ENCODE measurements around the gene EVL.

EVL gene

GRCh38 chr14:100132903-100133510, 67.8 kb downstream of the EVL start:
- DNase-seq = no peak

GRCh38 chr14:100134586-100134985, 69.4 kb downstream of the EVL start:
- DNase-seq = no peak

GRCh38 chr14:100135073-100135472, 69.9 kb downstream of the EVL start:
- no peak for DNase-seq

DNA sequence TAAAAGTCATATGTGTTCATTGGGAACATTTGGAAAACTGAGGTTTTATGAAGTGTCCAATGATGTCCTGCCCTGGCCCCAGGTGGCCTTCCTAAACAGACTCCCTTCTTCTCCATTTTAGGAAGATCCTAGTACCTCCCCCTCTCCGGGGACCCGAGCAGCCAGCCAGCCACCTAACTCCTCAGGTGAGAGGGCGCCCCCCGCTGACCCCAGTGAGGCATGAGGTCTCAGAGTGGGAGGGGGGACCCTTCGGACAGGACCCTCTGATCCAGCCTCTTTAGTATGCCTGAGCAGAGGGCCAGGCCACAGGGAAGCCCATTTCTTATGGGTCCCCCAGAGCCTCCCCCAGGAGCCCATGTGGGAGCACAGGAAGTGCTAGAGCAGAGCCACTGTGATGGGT, 70.6 kb downstream of the EVL start:
- no peak for DNase-seq

GRCh38 chr14:100137173-100137572, 72.0 kb downstream of the EVL start:
- DNase-seq = no peak

- no peak for DNase-seq
Observed at GRCh38 chr14:100138082-100138787, 73.0 kb downstream of the EVL start.

DNA sequence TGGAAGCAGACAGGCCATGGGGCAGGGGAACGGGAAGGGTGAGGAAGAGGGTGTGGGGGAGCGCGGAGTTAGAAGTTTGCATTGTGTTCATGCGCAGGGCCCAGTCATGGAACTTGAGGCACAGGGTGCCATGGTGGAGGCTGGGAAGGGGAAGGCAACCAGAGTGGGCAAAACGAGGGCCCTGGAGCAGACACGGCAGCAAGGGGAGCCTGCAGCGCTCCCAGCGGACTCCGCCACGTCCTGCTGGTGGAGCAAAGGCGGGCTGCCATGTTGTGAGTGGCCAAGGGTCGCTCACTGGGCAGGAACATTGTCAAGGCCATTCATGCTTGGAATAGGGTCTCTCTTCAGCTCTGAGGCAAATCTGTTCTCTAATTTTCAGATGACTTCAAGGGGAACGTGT, 73.7 kb downstream of the EVL start:
- DNase-seq = no peak

DNA sequence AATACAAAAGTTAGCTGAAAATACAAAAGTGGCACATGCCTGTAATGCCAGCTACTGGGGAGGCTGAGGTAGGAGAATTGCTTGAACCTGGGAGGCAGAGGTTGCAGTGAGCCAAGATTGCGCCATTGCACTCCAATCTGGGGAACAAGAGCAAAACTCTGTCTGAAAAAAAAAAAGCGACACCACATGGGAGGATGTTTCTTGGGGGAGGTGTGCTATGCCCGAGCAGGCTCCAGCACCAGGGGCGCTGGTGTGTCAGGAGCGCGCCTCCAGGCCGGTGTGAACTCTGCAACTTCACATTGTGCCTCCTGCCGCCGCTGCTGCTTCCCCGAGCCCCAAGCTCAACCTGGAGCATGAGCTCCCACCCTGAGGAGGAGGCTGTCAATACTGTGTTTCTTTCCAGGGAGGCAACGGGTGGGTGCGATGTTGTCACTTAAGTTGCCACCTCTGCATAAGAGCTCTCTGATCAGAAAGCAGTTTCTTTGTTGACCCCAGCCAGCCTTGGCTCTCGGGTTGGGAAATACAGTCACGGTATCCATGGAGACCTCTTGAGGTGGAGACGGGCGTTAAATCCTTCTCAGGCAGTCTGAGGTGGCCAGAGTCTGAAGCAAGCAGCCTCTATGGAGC, 75.3 kb downstream of the EVL start:
- DNase-seq = no peak

- no peak for DNase-seq
Observed at GRCh38 chr14:100141098-100141497, 75.9 kb downstream of the EVL start.

DNA sequence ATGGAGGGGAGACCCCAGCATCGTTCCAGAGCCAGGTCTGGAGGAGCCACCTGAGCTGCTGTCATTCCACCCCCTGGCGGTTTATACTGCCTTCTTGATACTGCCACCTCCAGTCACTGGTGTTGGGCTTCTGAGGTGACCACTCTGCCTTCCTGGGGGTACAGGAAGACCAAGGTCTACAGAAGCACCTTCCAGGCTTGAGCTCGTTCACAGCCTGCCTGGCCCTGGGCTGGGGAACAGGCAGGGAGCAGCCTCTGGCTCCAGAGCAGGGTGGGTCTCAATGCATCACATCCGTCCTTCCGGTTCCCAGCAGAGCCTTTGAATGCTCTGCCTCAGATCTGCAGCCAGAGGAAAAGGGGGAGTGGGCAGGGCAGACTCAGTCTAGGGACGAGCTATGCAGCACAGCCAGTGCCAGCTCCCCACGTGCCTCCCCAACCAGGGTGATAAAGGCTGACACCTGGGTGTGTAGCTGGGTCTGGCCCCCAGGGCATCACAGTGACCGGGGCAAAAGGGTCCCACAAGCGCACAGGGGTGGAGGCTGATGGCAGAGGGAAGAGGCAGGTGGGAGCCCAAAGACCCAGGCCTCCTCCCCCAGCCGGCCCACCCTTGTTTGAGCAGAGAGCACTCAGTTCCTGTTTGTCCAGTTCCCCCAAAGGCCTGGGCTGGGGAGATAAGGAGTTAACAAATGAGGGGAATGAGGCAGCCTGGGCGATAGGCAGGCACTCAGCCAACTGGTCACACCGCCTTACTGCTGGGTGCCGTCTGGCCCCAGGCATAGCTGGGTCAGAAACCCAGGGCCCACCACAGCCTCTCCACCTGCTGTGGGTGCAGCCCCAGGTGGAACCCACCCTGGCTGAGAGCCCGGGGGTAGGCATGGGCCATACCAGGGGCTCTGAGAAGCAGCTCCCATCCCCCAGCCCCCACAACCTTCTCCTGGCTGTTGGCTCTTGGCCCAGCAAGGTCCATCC, 77.1 kb downstream of the EVL start:
- DNase-seq = no peak

DNA sequence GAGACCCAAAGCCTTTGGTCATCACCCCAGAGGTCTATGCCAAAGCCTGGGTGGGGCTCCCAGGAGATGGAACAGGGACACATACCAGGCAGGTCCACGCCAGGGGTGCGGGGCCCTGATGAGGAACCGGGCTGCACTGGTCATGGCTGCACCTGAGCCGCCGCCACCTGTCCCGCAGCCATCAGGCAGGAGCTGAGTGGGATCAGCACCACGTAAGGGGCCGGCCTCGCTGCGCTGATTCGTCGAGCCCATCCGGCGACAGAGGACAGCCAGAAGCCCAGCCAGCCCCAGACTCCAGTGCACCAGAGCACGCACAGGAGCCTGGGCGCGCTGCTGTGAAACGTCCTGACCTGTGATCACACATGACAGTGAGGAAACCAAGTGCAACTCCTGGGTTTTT, 78.3 kb downstream of the EVL start:
- no peak for DNase-seq

DNA sequence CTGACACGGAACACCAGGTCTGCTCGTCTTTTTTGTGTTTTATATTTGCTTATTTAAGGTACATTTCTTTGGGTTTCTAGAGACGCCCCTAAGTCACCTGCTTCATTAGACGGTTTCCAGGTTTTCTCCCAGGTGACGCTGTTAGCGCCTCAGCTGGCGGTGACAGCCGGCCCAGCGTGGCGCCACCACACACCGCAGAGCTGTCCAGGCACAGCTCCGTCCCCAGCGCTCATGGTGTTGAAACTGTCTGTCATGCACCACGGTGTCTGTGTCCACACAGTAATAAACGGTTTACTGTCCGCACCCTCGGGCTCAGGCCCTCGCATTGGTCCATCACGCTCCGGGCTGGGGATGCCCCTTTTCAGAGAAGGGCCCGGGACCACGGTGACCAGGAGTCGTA, 78.7 kb downstream of the EVL start:
- no peak for DNase-seq

DNA sequence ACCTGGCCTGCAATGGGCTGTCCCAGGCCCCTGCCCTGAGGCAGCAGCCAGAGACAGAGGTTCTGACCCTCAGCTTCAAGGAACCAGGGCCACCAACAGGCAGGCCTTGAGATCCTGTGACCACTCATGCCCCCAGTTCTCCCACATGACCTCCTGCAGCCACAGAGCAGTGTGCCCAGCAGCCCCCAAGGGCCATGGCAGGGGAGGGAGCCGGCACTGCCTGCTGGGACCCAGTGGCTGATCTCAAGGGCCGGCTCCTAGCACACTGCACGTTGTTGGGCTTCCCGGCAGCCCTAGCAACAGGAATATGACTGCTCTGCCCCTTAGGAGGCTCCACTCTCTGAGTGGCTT, 79.4 kb downstream of the EVL start:
- no peak for DNase-seq

DNA sequence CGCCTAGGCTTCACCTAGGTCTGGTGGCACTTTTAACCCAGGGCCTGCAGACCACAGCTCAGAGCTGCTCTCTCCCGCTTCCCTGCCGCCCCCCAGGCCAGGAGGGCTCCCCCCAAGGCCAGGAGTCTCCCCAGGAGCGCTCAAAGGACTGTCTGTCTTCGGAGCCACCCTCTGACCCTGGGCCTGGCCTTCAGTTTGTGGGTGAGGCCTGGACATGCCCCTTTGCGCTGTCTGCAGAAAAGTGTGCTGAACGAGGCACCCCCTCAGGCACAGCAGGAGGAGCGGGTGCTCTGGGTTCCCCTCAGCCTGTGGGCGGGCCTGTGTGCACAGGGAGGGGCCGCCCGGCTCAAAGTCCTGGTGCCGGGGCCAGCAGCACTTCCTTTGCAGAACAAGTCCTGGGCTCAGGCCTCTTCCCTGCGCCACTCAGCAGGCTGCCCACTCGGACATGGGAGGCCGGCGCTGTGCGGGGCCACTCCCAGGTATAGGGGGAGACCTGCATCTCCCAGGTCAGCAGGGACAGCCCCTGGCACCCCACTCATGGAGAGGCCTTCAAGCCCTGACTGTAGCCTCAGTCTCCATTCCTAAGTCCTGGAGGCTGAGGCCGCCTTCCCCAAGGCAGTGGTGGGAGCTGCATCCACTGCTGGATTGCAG, 79.9 kb downstream of the EVL start:
- DNase-seq = no peak

GRCh38 chr14:100145682-100146464, 80.7 kb downstream of the EVL start:
- DNase-seq = no peak

DNA sequence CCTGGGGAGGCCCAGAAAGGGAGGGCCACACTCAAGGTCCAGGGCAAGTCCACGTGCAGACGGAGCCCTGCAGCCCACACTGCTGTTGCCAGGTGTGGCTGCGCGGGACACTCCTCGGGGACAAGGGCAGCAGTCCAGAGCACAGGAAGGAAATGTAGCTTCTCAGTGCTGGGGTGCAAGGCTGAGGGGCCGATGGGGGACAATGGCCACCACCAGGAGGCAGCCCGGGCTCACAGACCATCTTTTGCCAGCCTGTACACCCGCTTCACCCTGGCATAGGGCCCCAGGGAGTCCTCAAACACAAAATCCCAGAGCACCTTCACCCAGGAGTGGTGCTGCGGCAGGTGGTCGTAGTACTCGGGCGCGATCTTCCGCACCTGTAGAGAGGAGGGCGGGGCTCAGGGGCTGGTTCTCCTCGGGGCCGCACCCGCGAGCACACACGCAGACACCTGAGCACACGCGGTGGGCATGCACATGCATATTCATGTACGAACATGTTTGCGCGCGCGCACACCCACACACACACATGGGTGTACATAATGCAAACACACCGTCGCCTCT, 81.4 kb downstream of the EVL start:
- no peak for DNase-seq

GRCh38 chr14:100147181-100147631, 82.0 kb downstream of the EVL start:
- DNase-seq = no peak

DNA sequence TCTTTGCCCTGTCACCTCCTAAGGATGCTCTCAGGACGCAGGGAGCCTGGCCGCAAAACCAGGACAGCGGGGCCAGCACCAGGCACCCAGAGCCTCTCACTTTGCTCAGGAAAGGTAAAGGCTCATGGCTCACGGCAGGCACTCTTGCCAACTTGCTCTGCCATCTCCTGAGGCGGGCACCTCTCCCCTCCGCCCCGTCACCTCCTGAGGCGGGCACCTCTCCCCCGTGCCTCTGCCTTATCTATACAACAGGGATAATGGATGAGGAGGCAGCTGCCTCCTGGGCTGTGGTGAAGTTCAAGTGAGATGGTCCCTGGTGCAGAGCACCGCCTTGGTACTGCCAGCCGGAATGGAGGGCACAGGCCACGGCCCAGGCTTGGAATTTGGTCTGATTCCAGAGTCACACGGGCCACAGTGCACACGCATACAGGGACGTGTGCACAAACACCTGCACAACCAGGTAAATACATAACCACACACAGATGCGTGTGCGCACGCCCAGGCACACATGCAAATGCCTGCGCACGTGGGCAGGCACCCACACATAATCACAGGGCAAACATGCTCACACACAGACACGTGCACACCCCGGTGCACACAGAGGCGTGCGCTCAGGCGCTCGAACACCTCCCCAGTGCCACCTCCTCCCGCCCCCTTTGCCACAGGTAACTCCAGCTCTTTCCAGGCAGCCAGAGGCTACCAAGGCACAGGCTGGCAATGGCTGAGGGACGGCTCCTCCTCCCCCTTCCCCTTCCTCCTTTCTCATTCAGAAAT, 82.7 kb downstream of the EVL start:
- no peak for DNase-seq

DNA sequence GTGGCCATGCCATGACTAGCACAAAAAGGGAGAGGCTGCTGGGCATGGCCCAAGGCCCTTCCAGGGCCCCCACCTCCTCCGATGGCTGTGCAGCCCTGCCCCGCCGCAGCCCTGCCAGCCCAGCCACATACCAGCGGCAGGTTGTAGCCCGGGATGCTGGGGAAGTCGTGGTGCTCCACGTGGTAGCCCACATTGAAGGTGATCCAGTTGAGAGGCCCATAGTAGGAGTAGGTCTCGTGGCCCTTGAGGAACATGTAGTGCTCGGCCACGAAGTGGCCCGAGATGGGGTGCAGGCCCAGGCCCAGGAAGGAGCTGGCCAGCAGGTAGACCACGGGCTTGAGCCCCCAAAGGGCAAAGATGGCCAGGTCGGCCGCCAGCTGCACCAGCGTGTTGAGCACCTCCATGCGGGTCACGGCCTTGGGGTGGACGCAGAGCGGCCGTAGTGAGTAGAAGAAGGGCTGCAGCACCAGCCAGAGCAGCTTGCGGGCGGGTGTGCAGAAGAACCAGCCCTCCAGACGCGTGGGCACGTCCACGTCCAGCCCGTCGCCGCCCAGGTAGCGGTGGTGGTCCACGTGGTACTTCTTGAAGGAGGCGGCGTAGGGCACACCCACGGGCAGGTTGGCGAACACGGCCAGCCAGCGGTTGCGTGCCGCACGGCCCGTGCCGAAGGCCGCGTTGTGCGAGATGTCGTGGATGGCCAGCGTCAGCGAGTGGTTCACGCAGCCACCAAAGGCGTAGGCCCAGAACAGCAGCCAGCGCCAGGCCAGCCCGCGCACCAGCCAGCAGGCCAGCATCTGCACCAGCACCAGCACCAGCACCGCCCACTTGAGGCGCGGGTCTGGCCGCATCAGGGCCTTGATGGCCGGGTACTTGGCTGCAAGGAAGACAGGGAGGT, 83.9 kb downstream of the EVL start:
- DNase-seq = no peak
